A549 treated with RU486 at 1 μM for 4 hours (cell line): ENCODE data around the gene ZNF550. TPM values are rescaled to one million over a fixed set of nuclear protein-coding genes. Genes with fewer than 3 reads are reported as not detected.

Experiments used
- total RNA-seq: library from RNA; stranded (reverse); fragments of 200-300 nt; extraction: Qiagen RNA extraction; gene quantifications from 5 replicates; pipeline ENCODE4 v1.2.3, GENCODE V29; 2022; ENCODE audit warnings: low read depth

Gene ZNF550
- total RNA-seq: 2.1 to 4.4 TPM (median 4.2 TPM) in 5 replicates

DNA sequence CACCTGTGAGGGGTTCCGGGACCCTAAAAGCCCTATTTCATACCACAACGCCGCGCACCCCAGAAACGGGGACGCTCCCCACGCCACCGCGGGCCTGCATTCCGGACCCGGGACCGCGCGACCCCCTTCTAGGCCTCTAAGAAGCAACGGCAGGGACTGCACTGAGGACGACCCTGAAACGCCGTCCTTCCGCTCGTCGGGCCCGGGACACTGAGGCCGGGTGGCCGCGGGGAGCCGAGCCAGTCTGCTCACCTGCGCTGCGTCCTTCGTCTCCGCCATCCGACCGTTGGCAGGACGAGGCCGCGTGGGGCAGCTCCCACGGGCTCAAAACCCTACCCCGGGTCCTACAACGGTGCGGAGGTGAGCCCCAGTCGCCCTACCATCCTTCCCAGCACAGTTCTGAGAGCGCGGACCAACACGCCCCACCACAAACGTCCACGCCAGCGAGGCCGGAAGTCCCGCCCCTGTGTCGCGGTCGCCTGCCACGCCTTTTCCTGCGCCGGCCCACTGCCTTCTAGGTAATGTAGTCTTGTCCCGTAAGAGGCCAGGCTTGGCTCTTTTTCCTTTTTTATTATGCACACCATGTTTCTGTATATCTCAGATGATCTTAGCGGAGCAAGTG, at the start of gene ZNF550:
ZNF550 (minus strand) TSS at position 460 of the 622 bp plus-strand sequence; CDS start at position 279, 181 bp downstream.

DNA sequence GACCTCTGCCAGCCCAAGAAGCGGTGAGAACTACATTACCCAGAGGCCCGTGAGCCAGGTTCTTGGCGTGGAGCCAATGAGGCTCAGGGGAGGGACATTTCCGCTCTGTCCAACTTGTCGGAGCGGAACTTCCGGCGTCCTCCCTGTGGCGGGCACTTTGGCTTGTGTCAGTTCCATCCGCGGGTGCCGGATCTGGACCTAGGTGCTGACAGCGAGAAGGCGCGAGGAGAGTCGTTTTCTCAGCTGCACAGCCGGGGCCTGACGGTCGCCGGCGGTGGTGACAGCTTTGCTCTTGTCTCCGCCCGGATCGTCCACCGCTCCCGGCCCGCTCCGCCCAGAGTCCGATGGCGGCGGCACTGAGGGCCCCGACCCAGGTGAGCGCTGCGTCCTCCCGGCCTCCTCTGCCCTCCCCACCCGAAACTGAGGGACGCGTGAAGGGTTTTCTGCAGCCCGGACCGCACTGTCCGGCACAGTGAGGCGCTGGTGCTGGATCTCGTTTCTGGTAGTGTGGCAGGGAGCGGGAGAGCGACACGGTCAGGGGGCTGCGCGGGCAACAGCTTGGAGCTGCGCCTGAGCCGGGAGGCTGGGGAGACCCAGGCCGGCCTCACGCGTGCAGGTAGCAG, 40.2 kb upstream of the ZNF550 start, which contains the start of gene ZNF530:
ZNF530 (plus strand) TSS at position 125 of the 623 bp plus-strand sequence. CDS start 4,461 bp downstream, outside the sequence.

DNA sequence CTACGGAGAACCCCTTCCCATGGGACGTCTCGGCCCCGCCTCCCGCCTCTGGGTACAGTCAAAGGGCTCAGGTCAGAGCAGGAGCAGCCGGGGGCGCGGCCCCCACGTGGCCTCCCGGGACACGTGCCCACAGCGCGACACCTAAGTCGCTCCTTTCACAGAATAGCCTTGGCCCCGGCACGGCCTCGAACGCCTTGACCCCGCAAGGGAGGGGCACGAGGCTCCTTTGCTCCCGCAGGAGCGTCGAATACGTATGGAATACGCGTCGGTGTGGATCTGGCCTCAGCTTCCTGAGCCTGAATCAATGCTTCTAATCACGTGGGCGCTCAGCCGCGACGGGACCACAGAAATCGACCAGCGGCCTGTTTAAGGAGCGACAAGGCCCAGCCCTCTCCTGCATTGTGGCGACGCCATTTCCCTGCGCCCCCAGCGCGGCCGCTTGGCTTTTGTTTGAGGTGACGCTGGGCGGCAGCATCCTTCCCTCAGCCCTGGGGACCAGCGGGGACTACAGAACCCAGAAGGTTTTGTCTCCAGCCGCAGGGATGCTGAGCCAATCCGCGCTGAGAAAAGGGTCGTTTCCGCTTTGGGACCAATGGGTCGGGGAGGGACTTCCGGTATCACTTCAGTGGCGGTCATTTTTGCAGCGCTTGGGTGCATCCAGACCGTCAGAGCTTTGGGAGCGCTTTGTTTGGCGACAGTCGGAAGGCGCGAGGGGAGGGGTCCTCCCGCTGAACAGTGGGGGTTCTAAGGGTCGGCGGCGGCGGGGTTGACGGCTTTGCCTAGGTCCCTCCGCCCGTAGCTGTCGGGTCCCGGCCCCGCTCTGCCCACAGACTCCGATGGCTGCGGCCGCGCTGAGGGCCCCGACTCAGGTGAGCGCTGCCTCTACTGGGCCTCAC, 24.1 kb upstream of the ZNF550 start, which contains the start of gene ZIK1:
ZIK1 (plus strand) TSS at position 625 of the 896 bp plus-strand sequence; CDS start at position 837, 212 bp downstream.

DNA sequence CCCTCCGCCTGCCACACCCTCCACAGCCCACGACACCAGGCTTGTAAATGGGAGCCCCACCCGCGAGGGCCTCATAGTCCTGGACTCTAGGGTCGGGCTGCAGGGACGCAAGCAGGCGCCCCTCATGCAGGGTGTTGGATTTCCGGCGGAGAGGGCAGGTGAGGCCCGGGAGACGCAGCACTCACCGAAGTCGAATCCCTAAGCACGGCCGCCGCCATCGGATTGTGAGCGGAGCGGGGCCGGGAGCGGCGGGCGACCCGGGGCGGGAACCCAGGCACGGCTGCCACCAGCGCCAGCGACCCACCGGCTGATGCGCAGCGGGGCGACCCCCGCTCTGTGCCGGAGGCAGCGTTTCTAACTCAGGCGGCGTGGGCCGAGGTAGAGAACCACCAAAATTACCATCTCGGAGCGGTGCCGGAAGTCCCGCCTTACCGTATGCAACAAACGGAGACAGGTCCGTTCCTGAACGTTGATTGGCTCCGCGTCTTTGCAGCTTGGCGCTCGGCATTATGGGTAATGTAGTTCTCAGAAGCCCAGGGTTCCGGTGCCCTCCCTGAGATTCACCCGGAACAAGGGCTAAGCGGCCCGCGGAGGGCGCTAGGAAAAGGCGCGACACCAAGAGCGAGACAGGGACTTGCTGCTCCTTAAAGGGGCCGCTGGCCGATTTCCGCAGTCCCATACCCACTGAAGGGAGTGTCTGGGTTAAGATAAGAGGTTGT, 19.0 kb upstream of the ZNF550 start, which contains the start of gene ZNF416:
ZNF416 (minus strand) TSS at position 425 of the 719 bp plus-strand sequence; CDS start at position 218, 207 bp downstream.

DNA sequence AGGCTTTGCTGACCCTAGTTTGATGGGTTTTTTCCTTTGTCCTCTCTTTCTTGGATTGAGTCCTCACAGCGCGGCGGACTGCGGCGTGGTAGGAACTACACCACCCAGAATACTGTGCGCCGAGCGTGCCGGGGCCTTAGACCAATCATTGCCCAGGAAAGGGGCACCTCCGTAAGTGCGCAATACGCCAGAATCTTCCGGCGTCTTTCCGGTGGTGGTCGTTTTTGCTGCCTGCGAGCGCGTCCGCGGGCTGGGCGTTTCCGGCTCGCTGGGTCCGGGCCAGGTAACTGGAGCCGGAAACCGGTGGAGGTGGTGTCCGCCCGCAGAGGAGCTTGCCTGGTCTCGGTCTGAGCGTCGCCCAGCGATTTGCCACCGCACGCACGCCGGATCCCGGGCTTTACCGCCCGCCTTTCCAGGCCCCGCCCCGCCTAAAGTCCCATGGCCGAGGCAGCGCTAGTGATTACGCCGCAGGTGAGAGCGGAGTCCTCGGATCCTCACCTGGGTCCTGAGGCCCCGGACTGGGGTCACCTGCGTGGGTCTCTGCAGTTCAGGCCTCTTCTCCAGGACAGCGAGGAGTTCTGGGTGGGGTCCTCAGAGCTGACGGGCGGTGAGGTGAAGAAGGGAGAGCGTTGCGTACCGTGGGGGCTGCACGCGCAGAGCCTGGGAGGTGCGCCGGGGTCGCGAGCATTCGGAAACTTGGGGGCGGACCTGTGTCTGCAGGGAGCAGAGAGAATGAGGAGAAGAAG, 32.4 kb downstream of the ZNF550 start, which contains the start of gene ZNF549:
ZNF549 (plus strand) TSS at position 221 of the 746 bp plus-strand sequence; CDS start at position 439, 218 bp downstream.

DNA sequence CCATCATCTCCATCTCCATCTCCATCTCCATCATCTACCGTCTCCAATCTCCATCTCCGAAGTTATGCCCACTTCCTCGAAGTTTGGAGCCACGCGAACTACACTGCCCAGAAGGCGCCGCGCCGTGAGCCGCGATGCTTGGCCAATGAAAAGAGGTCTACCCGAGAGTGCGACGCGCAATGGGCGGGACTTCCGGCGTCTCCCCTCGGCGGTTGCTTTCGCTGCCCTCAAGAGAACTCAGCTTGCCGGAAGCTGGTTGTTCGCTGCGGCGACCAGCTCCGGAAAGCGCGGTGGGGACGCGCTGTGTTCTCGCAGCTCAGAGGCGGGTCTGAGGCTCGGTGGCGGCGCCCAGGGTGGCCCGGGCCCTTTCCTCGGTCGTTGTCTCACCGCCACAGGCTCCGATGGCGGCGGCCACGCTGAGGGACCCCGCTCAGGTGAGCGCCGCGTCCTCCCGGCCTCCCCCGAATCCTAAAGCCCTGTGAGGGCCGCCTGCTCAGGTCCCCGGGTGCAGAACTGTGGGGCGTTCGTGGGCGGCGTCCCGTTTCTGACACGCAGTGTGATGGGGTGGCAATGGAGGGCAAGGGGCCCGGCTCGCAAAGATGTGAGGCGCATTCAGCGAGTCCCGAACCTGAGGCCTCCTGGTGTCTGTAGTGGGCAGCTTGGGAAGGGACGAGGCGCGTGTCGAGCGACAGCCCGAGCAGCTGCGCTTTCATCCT, 59.8 kb downstream of the ZNF550 start, which contains the start of gene ZNF773:
ZNF773 (plus strand) TSS at position 259 of the 716 bp plus-strand sequence; CDS start at position 402, 143 bp downstream.

DNA sequence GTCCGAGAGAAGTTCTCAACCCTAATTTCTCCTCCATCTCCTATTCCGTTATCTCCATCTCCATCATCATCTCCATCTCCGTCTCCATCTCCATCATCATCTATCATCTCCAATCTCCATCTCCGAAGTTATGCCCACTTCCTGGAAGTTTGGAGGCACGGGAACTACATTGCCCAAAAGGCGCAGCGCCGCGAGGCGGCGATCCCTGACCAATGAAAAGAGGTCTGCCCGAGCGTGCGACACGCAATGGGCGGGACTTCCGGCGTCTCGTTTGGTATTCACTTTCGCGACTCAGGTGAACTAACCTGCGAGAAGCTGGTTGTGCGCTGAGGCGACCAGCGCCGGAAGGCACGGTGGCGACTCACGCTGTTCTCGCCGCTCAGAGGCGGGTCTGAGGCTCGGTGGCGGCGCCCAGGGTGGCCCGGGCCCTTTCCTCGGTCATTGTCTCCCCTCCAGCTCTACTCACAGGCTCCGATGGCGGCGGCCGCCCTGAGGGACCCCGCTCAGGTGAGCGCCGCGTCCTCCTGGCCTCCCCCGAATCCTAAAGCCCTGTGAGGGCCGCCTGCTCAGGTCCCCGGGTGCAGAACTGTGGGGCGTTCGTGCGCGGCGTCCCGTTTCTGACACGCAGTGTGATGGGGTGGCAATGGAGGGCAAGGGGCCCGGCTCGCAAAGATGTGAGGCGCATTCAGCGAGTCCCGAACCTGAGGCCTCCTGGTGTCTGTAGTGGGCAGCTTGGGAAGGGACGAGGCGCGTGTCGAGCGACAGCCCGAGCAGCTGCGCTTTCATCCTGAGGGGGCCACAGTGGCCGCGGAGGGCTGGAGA, 72.0 kb downstream of the ZNF550 start, which contains the start of gene ZNF419:
ZNF419 (plus strand) TSS at position 274 of the 822 bp plus-strand sequence; CDS start at position 475, 201 bp downstream.

Other genes with a start within 250 kb of the ZNF550 start
- 0.82 to 2.0 TPM (median 1.5 TPM) in 5 replicates for gene ZNF543, start 239.4 kb downstream of the ZNF550 start, total RNA-seq
- 1.7 to 2.1 TPM (median 2.1 TPM) in 5 replicates for gene ZNF304, start 208.6 kb downstream of the ZNF550 start, total RNA-seq
- 14.3 to 17.8 TPM (median 15.6 TPM) in 5 replicates for gene TRAPPC2B, start 196.3 kb downstream of the ZNF550 start, total RNA-seq
- gene ZNF547, start 196.3 kb downstream of the ZNF550 start, total RNA-seq: 1.4 to 2.0 TPM (median 1.6 TPM) in 5 replicates
- gene ZNF548, start 170.0 kb downstream of the ZNF550 start, total RNA-seq: 2.9 to 4.0 TPM (median 3.5 TPM) in 5 replicates
- 2.9 to 6.8 TPM (median 4.8 TPM) in 5 replicates for gene ZNF17, start 148.7 kb downstream of the ZNF550 start, total RNA-seq
- 13.7 to 16.8 TPM (median 15.4 TPM) in 5 replicates for gene ZNF749, start 124.5 kb downstream of the ZNF550 start, total RNA-seq
- 0.06 to 0.13 TPM in 2 of 5 replicates, not detected in the others for gene VN1R1, start 102.7 kb downstream of the ZNF550 start, total RNA-seq
- gene ZNF772, start 82.3 kb downstream of the ZNF550 start, total RNA-seq: 0.83 to 1.5 TPM (median 1.2 TPM) in 5 replicates
- 4.6 to 7.6 TPM (median 6.7 TPM) in 5 replicates for gene ZNF419, start 72.1 kb downstream of the ZNF550 start, total RNA-seq
- 4.6 to 7.1 TPM (median 4.8 TPM) in 5 replicates for gene ZNF773, start 59.9 kb downstream of the ZNF550 start, total RNA-seq
- 1.3 to 2.0 TPM (median 1.6 TPM) in 5 replicates for gene ZNF549, start 32.5 kb downstream of the ZNF550 start, total RNA-seq
- gene ZNF416, start 19.0 kb upstream of the ZNF550 start, total RNA-seq: 4.2 to 4.9 TPM (median 4.5 TPM) in 5 replicates
- gene ZIK1, start 24.3 kb upstream of the ZNF550 start, total RNA-seq: 0.06 TPM in 1 of 5 replicates, not detected in the others
- 4.1 to 4.8 TPM (median 4.4 TPM) in 5 replicates for gene ZNF530, start 40.0 kb upstream of the ZNF550 start, total RNA-seq
- 5.3 to 9.1 TPM (median 8.5 TPM) in 5 replicates for gene ZNF134, start 54.4 kb upstream of the ZNF550 start, total RNA-seq
- 5.4 to 6.4 TPM (median 6.0 TPM) in 5 replicates for gene ZNF211, start 73.3 kb upstream of the ZNF550 start, total RNA-seq
- not detected in 5 replicates for gene ZSCAN4, start 109.1 kb upstream of the ZNF550 start, total RNA-seq
- 5.4 to 6.2 TPM (median 6.0 TPM) in 5 replicates for gene ZNF551, start 122.1 kb upstream of the ZNF550 start, total RNA-seq
- gene ZNF154, start 149.3 kb upstream of the ZNF550 start, total RNA-seq: not detected in 5 replicates
- gene ZNF671, start 167.8 kb upstream of the ZNF550 start, total RNA-seq: 0.73 to 1.0 TPM (median 0.80 TPM) in 5 replicates
- 4.3 to 6.2 TPM (median 5.1 TPM) in 5 replicates for gene ZNF776, start 187.0 kb upstream of the ZNF550 start, total RNA-seq
- 5.6 to 7.8 TPM (median 6.4 TPM) in 5 replicates for gene ZNF586, start 209.8 kb upstream of the ZNF550 start, total RNA-seq